Kidney glomerular epithelial cell (primary cell): ENCODE data around the gene CBX8.

Experiments
- DNase-seq: peaks from one replicate; lab custom pipeline; 2025; lab: John Stamatoyannopoulos, UW

Gene CBX8

GRCh38 chr17:79796763-79797491 lies at the start of gene CBX8:
Gene CBX8, minus strand, starts transcription at chr17:79797077. Its CDS starts 79 bp downstream, at chr17:79796998.
- peak; percentile 97 for DNase-seq

DNA sequence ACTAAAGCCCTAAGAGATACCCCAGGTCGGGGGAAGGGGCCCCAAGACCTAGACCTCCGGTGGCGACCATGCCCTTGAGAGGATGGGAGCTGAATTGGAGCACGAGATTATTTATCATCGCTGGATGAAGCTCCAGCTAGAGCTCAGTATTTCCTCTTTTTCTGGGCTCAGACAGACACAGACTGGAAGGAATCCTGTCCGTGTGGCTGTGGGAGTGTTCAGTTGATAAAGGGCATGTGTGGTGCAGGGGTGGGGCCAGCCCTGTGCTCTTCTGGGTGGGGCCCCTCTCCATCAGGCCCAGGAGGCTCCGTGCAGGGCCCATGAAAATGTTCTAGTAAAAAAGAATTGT lies 48.7 kb upstream of the CBX8 start:
- DNase-seq: no peak

GRCh38 chr17:79844869-79845600 lies 48.2 kb upstream of the CBX8 start:
- DNase-seq: no peak

DNA sequence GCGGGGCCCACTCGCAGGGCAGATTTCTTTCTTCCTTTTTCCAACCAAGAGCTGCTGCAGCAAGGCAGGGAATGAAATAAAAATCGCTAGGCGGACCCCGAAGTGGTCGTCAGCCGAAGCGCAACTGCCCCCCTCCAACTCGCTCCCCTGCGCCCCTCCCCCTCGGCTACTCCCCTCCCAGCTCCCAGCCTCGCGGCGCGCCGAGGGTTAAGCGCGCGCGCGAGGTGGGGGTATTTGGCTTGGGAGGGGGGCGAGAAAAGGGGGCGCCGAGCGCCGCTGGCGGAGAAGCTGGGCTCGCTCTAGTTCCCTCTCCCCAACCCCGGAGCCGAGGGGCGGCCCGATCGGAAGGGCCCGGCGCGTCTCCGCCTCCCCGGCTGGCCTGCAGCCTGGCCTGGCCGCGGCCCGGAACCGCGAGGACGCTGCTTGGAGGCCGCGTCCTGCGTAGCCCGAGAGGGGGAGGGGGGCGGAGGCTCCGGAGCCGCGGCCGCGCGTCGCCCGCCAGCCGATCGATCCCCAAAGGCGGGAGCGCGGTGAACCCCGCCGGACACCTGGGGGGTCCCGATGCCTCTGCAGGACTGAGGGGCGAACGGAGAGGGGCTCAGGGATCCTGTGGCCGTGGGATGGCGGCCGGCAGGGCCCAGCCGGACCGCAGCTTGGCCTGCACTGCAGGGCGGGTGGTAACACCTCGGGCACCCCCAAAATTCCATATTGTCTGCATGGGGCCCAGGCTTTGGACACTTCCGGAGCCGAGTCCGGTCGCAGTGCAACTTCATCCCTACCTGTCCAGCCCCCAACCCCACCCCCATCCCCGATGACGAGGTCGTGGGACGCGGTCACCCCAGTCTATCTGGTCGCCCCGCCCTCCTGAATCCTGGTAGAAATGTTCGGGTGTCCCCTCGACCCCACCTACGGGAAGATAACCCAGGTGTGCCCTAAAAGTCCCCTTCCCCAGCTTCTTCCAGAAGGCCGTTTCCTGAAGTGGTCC lies 47.2 kb upstream of the CBX8 start:
- no peak for DNase-seq

GRCh38 chr17:79843474-79843815 lies 46.6 kb upstream of the CBX8 start:
- no peak for DNase-seq

GRCh38 chr17:79842656-79843473 lies 46.0 kb upstream of the CBX8 start:
- no peak for DNase-seq

- DNase-seq: no peak
Measured at GRCh38 chr17:79842136-79842655, 45.3 kb upstream of the CBX8 start.

DNA sequence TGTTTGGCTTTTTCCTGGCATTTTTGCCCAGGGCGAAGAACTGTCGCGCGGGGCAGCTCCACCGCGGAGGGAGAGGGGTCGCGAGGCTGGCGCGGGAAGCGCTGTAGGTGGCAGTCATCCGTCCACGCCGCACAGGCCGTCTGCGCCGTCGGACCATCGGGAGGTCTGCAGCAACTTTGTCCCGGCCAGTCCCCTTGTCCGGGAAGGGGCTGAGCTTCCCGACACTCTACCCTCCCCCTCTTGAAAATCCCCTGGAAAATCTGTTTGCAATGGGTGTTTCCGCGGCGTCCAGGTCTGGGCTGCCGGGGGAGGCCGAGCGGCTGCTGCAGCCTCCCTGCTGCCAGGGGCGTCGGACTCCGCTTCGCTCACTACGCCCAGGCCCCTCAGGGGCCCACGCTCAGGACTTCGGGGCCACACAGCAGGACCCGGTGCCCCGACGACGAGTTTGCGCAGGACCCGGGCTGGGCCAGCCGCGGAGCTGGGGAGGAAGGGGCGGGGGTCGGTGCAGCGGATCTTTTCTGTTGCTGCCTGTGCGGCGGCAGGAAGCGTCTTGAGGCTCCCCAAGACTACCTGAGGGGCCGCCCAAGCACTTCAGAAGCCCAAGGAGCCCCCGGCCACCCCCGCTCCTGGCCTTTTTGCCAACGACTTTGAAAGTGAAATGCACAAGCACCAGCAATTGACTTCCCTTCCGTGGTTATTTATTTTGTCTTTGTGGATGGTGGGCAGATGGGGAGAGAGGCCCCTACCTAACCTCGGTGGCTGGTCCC lies 44.7 kb upstream of the CBX8 start:
- no peak for DNase-seq

GRCh38 chr17:79840989-79841286 lies 44.1 kb upstream of the CBX8 start:
- DNase-seq: no peak

GRCh38 chr17:79840269-79840988 lies 43.6 kb upstream of the CBX8 start:
- no peak for DNase-seq

GRCh38 chr17:79839356-79840268 lies 42.7 kb upstream of the CBX8 start, which contains the start of gene CBX4:
Gene CBX4, minus strand, starts transcription at chr17:79839440. Its CDS starts 189 bp downstream, at chr17:79839251.
- DNase-seq: peak; percentile 82

DNA sequence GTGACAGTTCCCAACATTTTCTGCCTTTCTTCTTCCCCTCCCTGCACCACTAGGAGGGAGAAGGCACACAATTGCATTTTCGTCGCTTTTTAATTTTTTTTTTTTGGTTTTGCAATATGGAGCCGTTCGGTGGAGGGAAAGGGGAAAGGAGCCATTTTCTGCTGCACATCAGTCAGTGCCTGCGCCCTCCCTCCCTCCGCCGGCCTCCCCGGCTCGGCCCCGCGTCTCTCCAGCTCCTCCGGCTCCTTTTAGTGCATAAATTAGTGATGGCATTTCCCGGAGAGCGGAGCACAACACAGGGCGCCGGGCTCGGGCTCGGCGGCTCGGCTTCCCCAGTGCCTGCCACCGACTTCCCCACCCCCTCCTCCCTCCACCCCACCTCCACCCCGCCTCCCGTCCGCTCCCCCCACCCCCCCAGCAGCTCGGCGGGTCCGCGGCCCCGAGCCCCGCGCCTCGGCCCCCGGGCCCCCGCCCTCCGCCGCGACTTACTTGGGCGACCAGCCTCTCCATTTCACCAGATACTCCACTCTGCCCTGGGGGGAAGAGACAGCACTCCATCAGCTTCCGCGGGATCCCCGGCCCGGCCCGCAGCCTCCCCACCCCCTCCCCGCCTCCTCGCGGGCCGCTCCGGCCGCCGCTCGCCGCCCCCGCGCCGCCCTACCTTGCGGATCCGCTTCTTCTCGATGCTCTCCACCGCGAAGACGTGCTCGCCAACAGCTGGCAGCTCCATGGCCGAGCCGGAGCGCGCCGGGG lies 41.8 kb upstream of the CBX8 start:
- peak; percentile 52 for DNase-seq

DNA sequence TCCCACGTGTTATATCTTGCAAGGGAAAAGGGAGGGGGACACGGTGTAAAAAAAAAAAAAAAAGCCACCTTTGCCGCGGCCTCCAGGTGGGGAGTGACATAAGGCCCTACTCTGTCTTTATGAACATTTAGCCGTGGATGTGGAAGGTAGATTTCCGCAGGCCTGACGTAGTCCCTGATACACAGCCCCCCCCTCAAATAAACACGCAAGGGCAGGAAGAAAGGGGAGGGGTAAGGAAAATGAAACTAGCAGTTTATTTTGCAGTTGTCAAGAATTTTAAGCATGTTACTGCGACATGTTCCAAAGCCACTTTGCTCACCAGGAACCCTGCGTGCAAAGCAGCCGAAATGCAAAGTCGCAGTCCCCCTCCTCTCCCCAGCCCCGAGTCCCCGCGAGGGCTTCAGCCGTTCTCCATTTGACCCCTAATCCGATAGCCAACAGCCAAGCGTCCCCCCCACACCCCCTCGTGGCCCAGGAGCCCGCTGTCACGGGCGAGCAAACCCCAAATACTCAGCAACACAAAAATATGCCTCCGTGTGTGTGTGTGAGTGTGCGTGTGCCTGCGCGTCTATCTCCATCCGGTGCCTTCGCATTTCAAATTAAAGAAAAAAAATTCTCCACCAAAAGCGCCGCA lies 41.1 kb upstream of the CBX8 start:
- DNase-seq: peak; percentile 52

- DNase-seq: no peak
Measured at GRCh38 chr17:79836972-79837887, 40.4 kb upstream of the CBX8 start.

DNA sequence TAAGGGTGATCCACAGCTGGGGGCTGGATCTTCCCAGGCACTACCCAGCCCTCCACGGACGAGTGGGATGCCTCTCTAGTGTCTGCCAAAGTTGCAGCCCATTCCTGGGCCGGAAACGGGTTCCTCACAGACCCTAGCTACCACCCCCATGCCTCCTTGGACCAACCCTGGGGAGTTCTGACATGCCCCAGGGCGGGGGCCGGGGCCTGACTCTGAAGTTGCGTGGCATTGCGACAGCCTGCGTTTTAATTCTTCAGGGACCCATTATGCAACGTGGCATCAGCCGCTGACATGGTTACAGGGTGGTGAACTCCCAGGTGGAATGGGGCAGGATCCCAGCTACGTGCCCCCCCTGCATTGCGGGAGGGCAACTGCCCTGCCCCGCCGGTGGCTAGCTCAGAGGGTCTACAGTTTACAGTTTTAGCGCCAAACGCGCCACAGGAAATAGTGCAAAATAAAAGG lies 39.7 kb upstream of the CBX8 start:
- no peak for DNase-seq

GRCh38 chr17:79835953-79836509 lies 39.2 kb upstream of the CBX8 start:
- DNase-seq: no peak
